ENCODE results near the gene KAT7. TPM values are rescaled to one million over a fixed set of nuclear protein-coding genes. Genes with fewer than 3 reads are reported as not detected.

The KAT7 gene
- total and polyA plus RNA-seq, 10 of the 15 experiments (the other 5 are each of a cell fraction or from before 2014, with no cell fraction given): 6.6 to 45.8 (median 26.3) TPM

DNA sequence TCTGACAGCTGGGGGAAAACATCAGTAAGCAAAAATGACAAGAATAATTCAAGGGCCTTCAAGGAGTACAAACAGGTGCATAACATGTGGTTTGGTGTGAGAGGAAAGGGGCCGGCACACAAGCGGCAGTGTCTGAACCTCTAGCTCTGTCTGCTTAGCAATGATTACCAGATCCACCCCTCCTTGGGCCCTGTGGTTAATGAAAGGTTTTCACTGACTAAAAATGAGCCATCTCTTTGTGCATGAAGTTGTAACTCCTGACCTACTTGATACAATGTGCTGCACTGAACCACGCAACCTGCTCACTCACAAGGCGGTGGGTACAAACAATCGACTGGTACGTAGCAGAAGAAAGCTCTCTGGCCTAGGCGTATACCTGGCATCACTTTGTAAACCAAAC lies 39.7 kb upstream of the KAT7 start (continued):
- TF ChIP-seq, protein P1, sequence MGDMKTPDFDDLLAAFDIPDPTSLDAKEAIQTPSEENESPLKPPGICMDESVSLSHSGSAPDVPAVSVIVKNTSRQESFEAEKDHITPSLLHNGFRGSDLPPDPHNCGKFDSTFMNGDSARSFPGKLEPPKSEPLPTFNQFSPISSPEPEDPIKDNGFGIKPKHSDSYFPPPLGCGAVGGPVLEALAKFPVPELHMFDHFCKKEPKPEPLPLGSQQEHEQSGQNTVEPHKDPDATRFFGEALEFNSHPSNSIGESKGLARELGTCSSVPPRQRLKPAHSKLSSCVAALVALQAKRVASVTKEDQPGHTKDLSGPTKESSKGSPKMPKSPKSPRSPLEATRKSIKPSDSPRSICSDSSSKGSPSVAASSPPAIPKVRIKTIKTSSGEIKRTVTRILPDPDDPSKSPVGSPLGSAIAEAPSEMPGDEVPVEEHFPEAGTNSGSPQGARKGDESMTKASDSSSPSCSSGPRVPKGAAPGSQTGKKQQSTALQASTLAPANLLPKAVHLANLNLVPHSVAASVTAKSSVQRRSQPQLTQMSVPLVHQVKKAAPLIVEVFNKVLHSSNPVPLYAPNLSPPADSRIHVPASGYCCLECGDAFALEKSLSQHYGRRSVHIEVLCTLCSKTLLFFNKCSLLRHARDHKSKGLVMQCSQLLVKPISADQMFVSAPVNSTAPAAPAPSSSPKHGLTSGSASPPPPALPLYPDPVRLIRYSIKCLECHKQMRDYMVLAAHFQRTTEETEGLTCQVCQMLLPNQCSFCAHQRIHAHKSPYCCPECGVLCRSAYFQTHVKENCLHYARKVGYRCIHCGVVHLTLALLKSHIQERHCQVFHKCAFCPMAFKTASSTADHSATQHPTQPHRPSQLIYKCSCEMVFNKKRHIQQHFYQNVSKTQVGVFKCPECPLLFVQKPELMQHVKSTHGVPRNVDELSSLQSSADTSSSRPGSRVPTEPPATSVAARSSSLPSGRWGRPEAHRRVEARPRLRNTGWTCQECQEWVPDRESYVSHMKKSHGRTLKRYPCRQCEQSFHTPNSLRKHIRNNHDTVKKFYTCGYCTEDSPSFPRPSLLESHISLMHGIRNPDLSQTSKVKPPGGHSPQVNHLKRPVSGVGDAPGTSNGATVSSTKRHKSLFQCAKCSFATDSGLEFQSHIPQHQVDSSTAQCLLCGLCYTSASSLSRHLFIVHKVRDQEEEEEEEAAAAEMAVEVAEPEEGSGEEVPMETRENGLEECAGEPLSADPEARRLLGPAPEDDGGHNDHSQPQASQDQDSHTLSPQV (IDR thresholded peaks at IDR 0.05): no peak; the same call in 1 of the 2 replicates
- TF ChIP-seq GATAD2B (conservative IDR thresholded peaks at IDR 0.05; ENCODE audit: low read depth) (0 out of 2 replicates have a peak, but pooled peaks have one; percentile 55), RB1 (IDR thresholded peaks at IDR 0.05; ENCODE audit: borderline replicate concordance) (no peak), PML (IDR thresholded peaks at IDR 0.05; ENCODE audit: low read length) (no peak), NR2C2 (IDR thresholded peaks at IDR 0.05; ENCODE audit: borderline replicate concordance, control insufficient read depth, insufficient read length, low read depth) (no peak), CHD1 (IDR thresholded peaks at IDR 0.05; ENCODE audit: low read depth, low read length) (no peak), FOS (IDR thresholded peaks at IDR 0.05; ENCODE audit: borderline replicate concordance, extremely low read depth, insufficient read length) (no peak), TAF1 (IDR thresholded peaks at IDR 0.05; ENCODE audit: borderline replicate concordance, low read depth, low read length) (peak; percentile 64; the same call in 1 of the 2 replicates), RAD21 (IDR thresholded peaks at IDR 0.05; ENCODE audit: insufficient read depth, low read depth, low read length) (no peak), STAT1 (conservative IDR thresholded peaks at IDR 0.05) (no peak), ZNF274 (IDR thresholded peaks at IDR 0.05; ENCODE audit: insufficient read depth, insufficient read length) (no peak), SIX5 (IDR thresholded peaks at IDR 0.05; ENCODE audit: low read depth, low read length, severe bottlenecking) (no peak), STAT3 (IDR thresholded peaks at IDR 0.05; ENCODE audit: low read depth, low read length) (peak; percentile 95; the same call in 1 of the 2 replicates), RCOR1 (conservative IDR thresholded peaks at IDR 0.05; ENCODE audit: low read depth, low read length) (peak; percentile 87; the same call in 1 of the 2 replicates), SMARCA5 (IDR thresholded peaks at IDR 0.05) (no peak), KLF5 (IDR thresholded peaks at IDR 0.05; ENCODE audit: partially characterized antibody) (peak; percentile 51), SUZ12 (IDR thresholded peaks at IDR 0.05; ENCODE audit: unreplicated experiment) (no peak)
- TF ChIP-seq, protein P2, sequence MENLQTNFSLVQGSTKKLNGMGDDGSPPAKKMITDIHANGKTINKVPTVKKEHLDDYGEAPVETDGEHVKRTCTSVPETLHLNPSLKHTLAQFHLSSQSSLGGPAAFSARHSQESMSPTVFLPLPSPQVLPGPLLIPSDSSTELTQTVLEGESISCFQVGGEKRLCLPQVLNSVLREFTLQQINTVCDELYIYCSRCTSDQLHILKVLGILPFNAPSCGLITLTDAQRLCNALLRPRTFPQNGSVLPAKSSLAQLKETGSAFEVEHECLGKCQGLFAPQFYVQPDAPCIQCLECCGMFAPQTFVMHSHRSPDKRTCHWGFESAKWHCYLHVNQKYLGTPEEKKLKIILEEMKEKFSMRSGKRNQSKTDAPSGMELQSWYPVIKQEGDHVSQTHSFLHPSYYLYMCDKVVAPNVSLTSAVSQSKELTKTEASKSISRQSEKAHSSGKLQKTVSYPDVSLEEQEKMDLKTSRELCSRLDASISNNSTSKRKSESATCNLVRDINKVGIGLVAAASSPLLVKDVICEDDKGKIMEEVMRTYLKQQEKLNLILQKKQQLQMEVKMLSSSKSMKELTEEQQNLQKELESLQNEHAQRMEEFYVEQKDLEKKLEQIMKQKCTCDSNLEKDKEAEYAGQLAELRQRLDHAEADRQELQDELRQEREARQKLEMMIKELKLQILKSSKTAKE (IDR thresholded peaks at IDR 0.05; ENCODE audit: low read depth, poor library complexity, severe bottlenecking): peak; percentile 94
- TF ChIP-seq, protein P3, sequence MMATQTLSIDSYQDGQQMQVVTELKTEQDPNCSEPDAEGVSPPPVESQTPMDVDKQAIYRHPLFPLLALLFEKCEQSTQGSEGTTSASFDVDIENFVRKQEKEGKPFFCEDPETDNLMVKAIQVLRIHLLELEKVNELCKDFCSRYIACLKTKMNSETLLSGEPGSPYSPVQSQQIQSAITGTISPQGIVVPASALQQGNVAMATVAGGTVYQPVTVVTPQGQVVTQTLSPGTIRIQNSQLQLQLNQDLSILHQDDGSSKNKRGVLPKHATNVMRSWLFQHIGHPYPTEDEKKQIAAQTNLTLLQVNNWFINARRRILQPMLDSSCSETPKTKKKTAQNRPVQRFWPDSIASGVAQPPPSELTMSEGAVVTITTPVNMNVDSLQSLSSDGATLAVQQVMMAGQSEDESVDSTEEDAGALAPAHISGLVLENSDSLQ (IDR thresholded peaks at IDR 0.05): no peak
- TF ChIP-seq, protein P4, sequence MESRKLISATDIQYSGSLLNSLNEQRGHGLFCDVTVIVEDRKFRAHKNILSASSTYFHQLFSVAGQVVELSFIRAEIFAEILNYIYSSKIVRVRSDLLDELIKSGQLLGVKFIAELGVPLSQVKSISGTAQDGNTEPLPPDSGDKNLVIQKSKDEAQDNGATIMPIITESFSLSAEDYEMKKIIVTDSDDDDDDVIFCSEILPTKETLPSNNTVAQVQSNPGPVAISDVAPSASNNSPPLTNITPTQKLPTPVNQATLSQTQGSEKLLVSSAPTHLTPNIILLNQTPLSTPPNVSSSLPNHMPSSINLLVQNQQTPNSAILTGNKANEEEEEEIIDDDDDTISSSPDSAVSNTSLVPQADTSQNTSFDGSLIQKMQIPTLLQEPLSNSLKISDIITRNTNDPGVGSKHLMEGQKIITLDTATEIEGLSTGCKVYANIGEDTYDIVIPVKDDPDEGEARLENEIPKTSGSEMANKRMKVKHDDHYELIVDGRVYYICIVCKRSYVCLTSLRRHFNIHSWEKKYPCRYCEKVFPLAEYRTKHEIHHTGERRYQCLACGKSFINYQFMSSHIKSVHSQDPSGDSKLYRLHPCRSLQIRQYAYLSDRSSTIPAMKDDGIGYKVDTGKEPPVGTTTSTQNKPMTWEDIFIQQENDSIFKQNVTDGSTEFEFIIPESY (IDR thresholded peaks at IDR 0.05): no peak

Measured in GM12878 (cell line).